Stromal cell of bone marrow (primary cell): ENCODE results near the gene CFAP141.
A peak's percentile ranks its signal among the peaks of the same experiment; 100 is the strongest.

Source experiments
- DNase-seq: peaks from one replicate; pipeline ENCODE4 v3.0.0-alpha.2; 2012; ENCODE audit warnings: low read depth

Gene CFAP141

GRCh38 chr1:154171223-154171583 lies 34.9 kb downstream of the CFAP141 start:
- no peak for DNase-seq

- no peak for DNase-seq
Measured at GRCh38 chr1:154170547-154171222, 35.4 kb downstream of the CFAP141 start.

GRCh38 chr1:154167461-154167860 lies 38.7 kb downstream of the CFAP141 start:
- DNase-seq = no peak

GRCh38 chr1:154166207-154166606 lies 39.9 kb downstream of the CFAP141 start:
- no peak for DNase-seq

- no peak for DNase-seq
Measured at GRCh38 chr1:154159554-154159953, 46.6 kb downstream of the CFAP141 start.

- DNase-seq = no peak
Measured at GRCh38 chr1:154158307-154159125, 47.6 kb downstream of the CFAP141 start.

- no peak for DNase-seq
Measured at GRCh38 chr1:154157520-154158306, 48.4 kb downstream of the CFAP141 start.

GRCh38 chr1:154155251-154155650 lies 50.9 kb downstream of the CFAP141 start:
- peak; percentile 28 for DNase-seq

- peak; percentile 40 for DNase-seq
Measured at GRCh38 chr1:154154534-154155191, 51.5 kb downstream of the CFAP141 start, which contains the start of gene NUP210L. Gene NUP210L, minus strand, starts transcription at chr1:154155073.

GRCh38 chr1:154154053-154154452 lies 52.1 kb downstream of the CFAP141 start:
- DNase-seq = no peak

GRCh38 chr1:154151311-154151710 lies 54.8 kb downstream of the CFAP141 start:
- peak; percentile 26 for DNase-seq
